Esophagus mucosa (tissue), 1 donor: ENCODE results near the gene LRTM2. TPM values are rescaled to one million over a fixed set of nuclear protein-coding genes. Genes with fewer than 3 reads are reported as not detected.

Experiments used
- ATAC-seq: fragments of 200-7000 bp; cut with Tn5 transposase; one replicate; pipeline ENCODE4 v1.9.1; 2020
- total RNA-seq: library from RNA; stranded (reverse); gene quantifications from one replicate; pipeline ENCODE4 v1.2.4, GENCODE V29; 2023
- donor health status: DM: yes; HTN: yes; CAD: no.

LRTM2 gene
- total RNA-seq, 1 donor from 2014 or later = not detected

- ATAC-seq = peak; percentile 83
These were observed 10.9 kb downstream of the LRTM2 start for GRCh38 chr12:1830981-1831963.

GRCh38 chr12:1832801-1833595, 12.6 kb downstream of the LRTM2 start:
- no peak for ATAC-seq

GRCh38 chr12:1833596-1834028, 13.2 kb downstream of the LRTM2 start:
- no peak for ATAC-seq

- ATAC-seq = no peak
These were observed 14.0 kb downstream of the LRTM2 start for GRCh38 chr12:1834186-1834925.

GRCh38 chr12:1835211-1836131, 15.1 kb downstream of the LRTM2 start:
- no peak for ATAC-seq

GRCh38 chr12:1836241-1836803, 16.0 kb downstream of the LRTM2 start:
- no peak for ATAC-seq

GRCh38 chr12:1836854-1837421, 16.6 kb downstream of the LRTM2 start:
- peak; percentile 17 for ATAC-seq

GRCh38 chr12:1837541-1838204, 17.3 kb downstream of the LRTM2 start:
- ATAC-seq = no peak

GRCh38 chr12:1838205-1838993, 18.0 kb downstream of the LRTM2 start:
- ATAC-seq = no peak

GRCh38 chr12:1838994-1839365, 18.6 kb downstream of the LRTM2 start:
- ATAC-seq = no peak

GRCh38 chr12:1839464-1839863, 19.1 kb downstream of the LRTM2 start:
- ATAC-seq = no peak

- no peak for ATAC-seq
These were observed 19.9 kb downstream of the LRTM2 start for GRCh38 chr12:1839956-1840951.

- ATAC-seq = no peak
These were observed 20.6 kb downstream of the LRTM2 start for GRCh38 chr12:1840981-1841425.

- no peak for ATAC-seq
These were observed 21.3 kb downstream of the LRTM2 start for GRCh38 chr12:1841586-1842182.

GRCh38 chr12:1842183-1842904, 22.0 kb downstream of the LRTM2 start:
- ATAC-seq = no peak

- ATAC-seq = no peak
These were observed 22.7 kb downstream of the LRTM2 start for GRCh38 chr12:1842905-1843640.
